HG03575 (cell line): ENCODE results near the gene BRSK2.

Experiments used
- ATAC-seq: cut with Tn5 transposase; IDR thresholded peaks from one replicate; pipeline ENCODE4 v1.9.1; 2021; ENCODE audit not compliant: unreplicated experiment, insufficient number of reproducible peaks, low FRiP score; ENCODE audit errors: extremely low read depth

BRSK2 gene

DNA sequence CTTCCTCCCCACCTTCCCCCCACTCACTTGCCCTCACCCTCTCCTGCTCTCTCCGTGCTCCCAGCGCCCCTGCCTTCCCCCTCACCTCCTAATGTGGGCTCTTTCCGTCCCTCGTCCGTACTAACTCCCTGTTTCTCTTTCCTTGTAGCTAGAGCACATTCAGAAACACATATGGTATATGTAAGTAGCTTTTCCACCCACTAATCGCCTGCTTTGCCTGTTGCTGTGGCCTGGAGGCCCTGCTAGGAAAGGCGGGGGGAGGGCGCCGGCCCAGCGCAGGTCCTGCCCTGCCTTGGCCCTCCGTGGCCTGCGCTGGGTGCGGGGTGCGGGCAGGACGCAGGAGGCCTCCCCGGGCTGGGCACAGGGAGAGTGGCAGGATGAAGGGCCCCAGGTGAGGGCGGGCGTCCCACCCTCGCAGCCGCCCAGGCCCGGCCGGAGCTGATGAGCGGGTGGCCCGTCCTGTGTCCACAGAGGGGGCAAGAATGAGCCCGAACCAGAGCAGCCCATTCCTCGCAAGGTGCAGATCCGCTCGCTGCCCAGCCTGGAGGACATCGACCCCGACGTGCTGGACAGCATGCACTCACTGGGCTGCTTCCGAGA, 55.2 kb downstream of the BRSK2 start:
- ATAC-seq: no peak

DNA sequence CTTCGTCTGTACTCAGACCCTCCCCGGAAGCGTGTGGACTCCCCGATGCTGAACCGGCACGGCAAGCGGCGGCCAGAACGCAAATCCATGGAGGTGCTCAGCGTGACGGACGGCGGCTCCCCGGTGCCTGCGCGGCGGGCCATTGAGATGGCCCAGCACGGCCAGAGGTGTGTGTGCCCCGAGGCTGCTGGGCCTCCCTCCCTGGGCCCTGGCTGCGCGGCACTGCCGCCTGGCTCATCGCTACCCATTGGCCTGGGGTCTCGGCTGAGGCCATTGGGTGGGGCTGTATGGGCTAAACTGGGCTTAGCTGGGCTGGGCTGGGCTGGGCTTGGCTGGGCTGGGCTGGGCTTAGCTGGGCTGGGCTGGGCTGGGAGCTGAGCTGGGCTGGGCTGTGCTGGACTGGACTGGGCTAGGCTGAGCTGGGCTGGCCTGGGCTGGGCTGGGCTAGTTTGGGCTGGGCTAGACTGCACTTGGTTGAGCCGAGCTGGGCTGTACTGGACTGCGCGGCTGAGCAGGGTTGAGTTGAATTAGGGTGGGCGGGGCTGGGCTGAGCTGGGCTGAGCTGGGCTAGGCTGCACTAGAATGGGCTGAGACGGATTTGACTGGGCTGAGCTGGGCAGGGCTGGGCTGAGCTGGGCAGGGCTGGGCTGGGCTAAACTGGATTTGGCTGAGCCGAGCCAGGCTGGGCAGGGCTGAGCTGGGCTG, 56.2 kb downstream of the BRSK2 start:
- no peak for ATAC-seq

DNA sequence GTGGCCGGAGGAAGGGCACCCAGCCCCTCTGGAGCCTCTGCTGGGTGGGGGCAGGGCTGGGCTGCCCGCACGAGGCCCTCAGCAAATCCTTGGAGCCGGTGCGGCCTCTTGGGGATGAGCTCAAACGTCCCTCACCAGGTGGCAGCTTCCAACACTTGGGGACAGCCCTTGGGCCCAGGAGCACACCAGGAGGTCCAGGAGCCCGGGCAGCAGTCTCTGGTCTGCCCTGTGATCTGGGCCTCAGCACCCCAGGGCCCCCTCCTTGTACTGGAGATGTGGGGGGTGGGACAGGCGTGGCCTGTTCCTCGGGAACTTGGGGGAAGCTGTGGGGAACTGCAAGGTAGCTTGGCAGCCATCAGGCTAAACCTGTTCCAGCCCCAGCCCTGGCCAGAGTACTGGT, 56.9 kb downstream of the BRSK2 start:
- no peak for ATAC-seq

DNA sequence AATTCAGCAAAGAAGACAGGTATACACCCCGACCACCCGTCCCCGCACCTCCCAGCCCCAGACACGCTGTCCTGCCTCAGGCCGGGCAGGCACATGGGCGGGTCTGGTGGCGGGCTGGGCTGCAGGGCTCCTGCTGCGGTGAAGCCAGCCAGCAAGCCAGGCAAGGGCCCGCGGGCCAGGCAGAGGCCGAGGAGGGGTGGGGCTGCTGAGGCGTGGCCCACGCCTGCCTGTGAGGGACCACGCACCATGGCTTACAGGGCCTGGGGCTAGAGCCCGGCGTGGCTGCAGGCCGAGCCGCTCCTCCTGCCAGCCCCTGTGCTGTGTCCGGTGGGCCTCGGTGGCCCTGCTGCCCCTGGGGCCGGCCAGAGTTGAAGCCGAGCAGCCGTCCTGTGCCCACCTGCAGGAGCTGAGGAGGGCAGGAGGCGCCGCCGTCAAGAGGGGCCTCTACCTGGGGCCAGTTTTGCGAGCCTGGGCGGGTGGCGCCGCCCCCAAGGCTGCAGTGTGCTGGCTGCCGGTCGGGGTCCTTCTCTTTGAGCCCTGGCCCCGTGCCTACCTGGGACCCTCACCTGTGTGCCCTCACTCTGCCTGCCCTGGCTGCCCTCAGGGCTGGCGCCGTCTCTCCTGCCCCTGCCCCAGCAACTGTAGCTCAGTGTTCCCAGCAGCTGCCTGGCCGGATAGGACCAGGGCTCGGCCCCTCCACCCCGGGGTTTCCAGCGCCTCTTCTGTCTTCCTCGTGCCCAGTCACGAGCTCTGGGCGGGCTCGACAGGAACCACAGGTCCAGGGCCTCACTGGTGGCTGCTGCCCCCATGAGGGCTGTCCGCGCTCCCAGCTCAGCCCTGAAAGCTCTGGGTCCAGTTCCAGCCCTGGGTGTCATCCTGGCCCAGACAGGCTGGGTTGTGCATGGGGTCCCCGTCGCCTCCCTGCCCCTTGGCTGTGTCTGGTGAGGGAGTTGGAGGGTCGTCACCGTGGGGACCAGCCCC, 58.4 kb downstream of the BRSK2 start:
- ATAC-seq: no peak

DNA sequence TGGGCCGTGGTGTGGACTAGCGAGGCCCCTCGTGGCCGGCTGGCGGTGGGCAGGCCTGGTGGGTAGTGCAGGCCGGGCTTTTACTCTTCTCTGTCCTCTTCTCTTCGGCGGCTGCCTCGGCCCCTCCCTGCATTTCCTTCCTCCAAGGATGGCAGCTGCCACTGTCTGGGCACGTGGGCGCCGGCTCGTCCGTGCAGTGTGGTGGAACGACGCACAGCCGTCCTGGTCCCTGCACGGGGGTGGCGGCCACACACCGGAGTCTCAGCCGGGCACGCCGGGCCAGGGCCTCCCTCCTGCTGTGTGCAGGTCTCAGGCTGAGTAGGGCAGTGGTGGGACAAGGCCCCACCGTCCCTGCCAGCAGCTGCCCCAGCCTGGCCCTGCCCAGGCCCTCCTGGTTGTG, 59.1 kb downstream of the BRSK2 start:
- ATAC-seq: no peak

DNA sequence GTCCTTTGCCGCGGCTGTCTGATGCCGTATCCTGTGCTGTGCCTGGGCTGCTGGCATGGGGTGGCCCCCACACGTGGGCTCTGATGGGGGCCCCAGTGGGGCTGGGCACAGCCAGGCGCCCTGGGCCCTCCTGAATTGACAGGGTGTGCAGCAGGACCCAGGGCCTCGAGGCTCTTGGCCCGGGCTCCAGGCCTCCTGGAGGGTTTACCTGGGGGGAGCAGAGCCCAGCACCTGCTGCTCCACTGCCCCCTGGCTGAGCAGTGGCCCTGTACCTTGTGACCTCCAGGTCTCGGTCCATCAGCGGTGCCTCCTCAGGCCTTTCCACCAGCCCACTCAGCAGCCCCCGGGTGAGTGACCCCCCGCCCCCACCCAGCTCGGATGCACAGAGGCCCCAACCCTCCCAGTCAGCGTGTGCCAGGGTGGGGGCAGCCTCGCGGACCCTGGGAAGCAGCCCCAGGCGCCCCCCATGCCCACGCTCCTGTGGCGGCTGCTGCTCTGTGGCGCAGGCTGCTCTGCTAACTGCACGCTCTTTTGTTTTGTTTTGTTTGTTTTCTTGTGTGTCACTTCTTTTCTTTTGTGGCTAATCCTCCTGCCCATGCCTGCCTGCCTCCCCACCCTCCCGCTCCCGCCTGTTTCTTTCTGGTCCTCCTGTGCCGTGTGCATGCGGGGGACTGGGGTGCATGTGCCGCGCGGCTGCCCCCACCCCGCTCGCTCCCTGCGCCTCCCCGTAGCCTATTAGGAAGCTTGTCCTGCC, 59.9 kb downstream of the BRSK2 start:
- ATAC-seq: no peak

DNA sequence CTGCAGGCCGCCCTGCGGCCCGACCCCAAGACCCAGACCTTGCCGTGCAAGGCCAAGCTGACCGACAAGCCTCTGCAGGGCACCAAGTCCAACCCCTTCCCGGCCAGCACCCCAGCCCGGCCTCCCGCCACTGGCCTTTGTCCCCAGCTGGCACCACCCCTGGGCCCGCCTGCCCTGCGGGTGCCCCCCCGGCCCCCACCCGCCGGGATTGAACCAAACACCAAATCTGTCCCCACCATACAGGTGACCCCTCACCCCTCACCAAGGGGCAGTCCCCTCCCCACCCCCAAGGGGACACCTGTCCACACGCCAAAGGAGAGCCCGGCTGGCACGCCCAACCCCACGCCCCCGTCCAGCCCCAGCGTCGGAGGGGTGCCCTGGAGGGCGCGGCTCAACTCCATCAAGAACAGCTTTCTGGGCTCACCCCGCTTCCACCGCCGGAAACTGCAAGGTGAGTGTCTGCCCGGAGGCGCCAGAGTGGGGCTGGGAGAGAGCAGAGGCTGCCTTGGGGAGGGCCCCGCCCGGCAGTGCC, 60.7 kb downstream of the BRSK2 start:
- no peak for ATAC-seq

DNA sequence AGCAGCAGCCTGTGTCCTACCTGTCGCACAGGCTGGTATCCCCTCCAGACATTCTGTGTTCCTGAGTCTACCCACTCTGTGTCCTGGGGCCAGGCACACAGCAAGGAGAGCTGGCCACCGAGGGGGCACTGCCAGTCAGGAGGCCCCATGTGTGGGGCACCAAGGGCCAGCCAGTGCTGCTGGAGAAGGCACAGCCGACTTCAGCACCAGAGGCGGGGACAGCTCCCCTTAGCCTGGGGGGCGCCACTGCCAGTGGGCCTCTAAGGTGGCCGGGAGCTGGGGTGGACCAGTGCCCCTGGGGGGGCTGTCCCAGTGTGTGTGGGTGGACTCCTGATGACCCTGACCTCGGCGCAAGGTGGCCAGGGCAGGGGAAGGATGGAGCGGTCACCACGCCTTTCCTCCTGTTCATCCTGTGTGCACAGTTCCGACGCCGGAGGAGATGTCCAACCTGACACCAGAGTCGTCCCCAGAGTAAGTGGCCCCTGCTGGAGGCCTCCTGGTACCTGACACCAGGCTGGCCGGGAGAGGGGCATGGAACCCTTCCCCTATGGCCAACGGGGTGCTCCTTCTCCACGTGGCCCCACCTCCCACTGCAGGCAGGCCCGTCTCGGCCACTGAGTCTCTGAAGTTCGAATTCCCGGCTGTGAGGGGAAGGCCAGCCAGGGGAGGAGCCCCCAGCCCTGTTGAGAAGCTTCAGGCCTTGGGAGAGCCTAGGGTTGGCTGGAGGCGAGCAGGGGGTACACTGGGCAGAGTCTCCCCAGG, 61.4 kb downstream of the BRSK2 start:
- ATAC-seq: no peak

DNA sequence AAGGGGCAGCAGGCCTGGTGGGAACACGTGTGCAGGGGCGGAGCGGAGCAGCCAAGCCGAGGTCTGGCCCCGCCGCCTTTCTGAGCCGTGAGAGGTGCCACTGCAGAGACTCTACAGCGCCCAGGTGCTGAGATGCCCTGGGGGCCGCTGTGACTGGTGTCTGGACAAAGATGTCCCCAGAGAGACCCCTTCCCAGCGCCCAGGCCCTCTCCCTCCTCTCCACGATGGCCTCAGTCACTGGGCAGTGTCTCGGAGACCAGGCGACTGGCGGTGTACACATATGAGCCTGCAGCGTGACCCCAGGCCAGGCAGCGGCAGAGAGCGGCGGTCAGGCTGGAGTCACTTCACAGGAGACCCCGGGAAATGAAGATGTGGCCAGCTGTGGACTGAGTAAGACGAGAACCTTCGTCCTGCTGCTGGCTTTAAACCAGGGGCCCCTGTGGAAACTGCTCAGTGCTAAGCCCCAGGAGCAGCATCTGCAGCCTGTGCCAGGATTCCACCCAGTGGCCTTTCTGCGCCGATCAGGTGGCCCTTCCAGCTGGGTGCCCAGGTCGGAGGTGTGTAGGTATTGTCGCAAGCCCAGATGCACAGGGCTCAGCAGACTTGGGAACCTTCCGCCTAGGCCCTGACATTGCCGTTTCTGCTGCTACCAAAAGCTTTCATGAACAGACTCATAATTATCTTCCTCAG, 62.2 kb downstream of the BRSK2 start:
- no peak for ATAC-seq

DNA sequence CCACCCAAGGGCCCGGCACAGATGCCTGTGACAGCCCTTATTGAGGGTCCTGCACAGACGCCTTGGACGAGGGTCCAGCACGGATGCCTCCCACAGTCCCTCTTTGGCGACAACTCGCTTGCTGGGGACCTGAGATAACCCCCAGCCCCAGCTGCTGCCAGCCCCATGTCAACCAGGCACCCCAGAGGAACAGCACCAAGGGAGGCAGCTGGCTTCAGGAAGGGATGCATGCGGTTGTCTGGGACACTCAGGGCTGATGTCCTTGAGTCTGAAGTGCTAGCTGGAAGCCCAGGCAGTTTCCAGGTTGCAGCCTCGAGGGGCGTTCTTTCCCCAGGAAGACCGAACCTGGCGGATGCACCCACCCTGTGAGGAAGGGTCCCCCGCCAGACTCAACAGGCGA, 63.0 kb downstream of the BRSK2 start:
- no peak for ATAC-seq

DNA sequence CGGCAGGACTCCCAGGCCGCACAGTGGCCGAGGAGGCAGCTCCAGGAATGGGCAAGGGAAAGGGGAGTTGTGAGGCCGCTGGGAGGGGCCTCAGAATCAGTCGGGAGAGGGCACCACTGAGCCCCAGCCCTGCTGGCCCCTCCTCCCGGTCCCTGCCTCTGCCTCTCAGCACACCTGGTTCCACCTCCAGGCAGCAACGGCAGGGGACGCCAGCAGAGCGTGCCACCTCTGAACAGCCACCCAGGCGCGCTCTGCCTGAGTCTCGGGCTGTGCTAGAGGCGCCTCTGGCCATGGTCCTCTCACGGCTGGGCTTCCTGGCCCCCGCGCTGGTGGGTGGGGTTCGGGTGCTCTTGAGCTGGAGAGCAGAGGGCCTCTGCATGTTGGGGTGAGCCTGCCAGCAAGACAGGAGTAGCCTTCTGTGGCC, 63.9 kb downstream of the BRSK2 start:
- no peak for ATAC-seq

DNA sequence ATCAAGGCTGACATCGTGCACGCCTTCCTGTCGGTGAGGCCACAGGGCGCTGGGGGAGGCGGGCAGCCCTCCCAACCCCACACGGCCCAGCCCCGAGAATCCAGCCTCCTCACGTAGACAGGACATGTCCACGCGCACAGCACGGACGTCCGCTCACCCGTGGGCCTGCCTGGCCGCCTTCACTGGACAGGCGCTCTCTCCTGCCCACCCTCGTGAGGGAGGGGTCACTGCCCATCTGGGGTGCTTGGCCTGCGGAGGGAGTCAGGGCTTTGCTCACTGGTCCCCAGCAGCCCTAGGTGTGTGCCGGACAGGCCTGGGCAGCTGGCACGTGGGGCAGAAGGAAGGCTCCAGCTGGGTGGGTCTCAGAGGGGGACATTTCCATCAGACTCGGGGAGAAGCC, 64.8 kb downstream of the BRSK2 start:
- no peak for ATAC-seq

DNA sequence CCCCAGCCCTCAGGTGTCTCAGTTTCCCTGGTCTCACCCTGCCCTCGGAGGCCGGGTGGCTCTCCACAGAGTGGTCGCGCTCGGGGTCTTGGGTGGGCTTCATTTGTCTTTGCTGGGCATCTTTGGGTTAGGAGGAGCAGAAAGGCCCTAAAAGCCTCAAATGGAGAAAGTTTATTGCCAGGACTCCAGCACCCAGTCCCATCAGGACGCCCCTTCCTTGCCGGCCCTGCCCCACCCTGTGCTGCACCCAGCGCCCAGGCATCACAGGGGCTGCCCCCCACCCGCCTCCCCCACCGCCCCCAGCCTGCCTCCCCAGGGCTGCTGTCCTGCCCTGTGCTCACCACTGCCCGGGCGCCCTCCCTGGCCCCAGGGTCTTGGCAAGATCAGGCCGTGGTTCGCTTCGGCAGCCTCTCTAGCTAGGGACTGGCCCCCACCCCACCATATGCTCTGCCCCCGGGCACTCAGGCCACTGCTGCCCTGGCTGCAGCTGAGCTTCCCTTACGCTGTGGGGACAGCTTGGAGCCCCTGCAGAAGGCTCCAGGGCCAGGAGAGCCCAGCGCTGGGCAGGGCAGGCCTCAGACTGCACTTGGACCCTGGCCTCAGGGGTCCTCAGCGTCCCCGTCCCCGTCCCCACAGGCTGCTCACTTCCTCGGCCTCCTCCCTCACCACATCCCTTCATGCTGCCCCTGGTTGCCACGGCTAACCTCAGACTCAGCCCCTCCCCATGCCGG, 65.5 kb downstream of the BRSK2 start:
- no peak for ATAC-seq

DNA sequence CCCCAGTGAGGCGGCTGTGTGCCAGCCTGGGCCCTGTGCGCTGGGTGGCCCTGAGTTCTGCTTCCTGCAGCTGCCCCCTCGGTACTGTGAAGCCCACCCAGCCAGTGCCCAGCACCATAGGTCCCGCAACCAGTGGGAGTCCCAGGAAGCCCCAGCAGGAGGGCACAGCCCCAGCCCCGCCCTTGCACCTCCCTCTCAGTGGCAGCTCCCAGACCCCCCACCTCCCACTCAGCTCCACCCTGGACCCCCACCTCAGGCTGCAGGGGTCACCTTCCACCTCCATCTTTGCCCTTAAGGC, 66.0 kb downstream of the BRSK2 start:
- ATAC-seq: no peak

DNA sequence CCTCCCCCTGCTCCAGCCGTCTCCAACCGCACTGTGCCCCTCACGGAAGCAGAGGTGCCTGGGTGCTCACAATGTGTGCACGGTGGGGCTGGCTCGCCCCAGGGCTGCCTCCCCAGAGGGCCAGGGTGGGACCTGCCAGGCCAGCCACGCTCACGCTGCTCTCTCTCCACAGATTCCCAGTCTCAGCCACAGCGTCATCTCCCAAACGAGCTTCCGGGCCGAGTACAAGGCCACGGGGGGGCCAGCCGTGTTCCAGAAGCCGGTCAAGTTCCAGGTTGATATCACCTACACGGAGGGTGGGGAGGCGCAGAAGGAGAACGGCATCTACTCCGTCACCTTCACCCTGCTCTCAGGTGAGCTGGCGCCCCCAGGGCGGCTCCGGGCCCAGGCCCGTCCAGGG, 66.4 kb downstream of the BRSK2 start:
- no peak for ATAC-seq

DNA sequence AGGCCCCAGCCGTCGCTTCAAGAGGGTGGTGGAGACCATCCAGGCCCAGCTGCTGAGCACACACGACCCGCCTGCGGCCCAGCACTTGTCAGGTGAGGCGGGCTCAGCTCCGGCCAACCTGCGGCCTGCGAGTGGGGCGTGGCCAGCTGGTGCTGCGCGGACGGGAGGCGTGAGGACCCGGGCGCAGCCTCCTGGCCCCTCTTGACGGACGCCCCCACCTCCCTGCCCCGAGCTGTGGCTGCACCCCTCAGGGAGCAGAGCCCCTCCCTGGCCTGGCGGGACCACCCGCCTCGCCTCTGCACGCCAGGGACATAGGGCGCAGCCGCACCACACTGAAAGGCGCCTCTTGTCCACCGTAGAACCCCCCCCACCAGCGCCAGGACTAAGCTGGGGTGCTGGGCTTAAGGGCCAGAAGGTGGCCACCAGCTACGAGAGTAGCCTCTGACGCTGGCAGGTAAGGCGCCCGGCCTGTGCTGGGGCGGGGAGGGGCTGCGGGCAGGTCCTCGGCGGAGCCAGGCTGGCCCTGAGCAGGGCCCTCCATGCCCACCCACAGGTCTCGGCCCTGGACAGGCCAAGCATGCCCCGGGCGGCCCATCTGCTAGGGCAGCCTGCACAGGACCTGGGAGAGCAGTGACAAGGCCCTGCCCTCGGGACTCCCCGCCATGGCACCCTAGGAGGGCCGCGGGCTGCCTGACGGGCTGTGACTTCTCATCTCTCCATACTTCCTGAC, 67.0 kb downstream of the BRSK2 start:
- ATAC-seq: no peak

DNA sequence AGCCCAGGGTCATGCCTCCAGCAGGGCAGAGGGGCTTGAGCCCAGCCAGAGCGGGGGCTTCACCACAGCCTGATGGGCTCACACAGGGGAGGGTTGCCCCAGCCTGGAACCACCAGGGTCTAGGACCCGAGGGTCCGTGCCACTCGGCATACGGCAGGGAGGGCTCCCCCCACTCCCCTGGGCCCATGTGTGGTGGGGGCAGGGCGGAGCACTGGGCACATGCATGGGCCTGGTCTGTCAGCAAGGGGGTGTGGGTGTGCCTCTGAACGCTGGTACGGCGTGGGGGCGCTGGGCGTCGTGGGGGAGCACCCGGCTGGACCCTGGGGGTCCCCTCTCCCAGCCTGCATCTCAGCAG, 67.6 kb downstream of the BRSK2 start:
- no peak for ATAC-seq
